Neuronal stem cell (in vitro differentiated cells): Measurements from ENCODE around the gene ATOSA.

ENCODE experiments used
- DNase-seq: peaks from one replicate; pipeline ENCODE4 v3.0.0-alpha.2; 2013; ENCODE audit warnings: low spot score
- H2AFZ ChIP-seq: one replicate; pipeline ENCODE4 v1.6.1; 2013; ENCODE audit warnings: mild to moderate bottlenecking, low read length, inconsistent platforms
- H2AK5ac ChIP-seq: 2 replicates; pipeline ENCODE4 v1.6.1; 2013; ENCODE audit warnings: low read depth, mild to moderate bottlenecking, inconsistent platforms, low read length, moderate library complexity, mixed read lengths
- H2BK120ac ChIP-seq: 2 replicates; pipeline ENCODE4 v1.6.1; 2013; ENCODE audit warnings: low read depth, mild to moderate bottlenecking, inconsistent platforms, low read length, moderate library complexity, mixed read lengths
- H2BK12ac ChIP-seq: one replicate; pipeline ENCODE4 v1.6.1; 2013; ENCODE audit warnings: low read length, inconsistent platforms
- H2BK15ac ChIP-seq: 2 replicates; pipeline ENCODE4 v1.6.1; 2013; ENCODE audit warnings: mild to moderate bottlenecking, low read length, inconsistent platforms, mixed read lengths
- H2BK5ac ChIP-seq: one replicate; pipeline ENCODE4 v1.6.1; 2013; ENCODE audit warnings: inconsistent platforms, mild to moderate bottlenecking, low read length, moderate library complexity
- H3K14ac ChIP-seq: one replicate; pipeline ENCODE4 v1.6.1; 2013; ENCODE audit warnings: low read length, inconsistent platforms
- H3K18ac ChIP-seq: 2 replicates; pipeline ENCODE4 v1.6.1; 2013; ENCODE audit warnings: low read length, inconsistent platforms
- H3K23ac ChIP-seq: 2 replicates; pipeline ENCODE4 v1.6.1; 2013; ENCODE audit warnings: low read depth, mild to moderate bottlenecking, mixed read lengths, low read length, inconsistent platforms; ENCODE audit not compliant: poor library complexity
- H3K27ac ChIP-seq: replicated peaks from 3 replicates; pipeline ENCODE4 v1.5.1; 2013; ENCODE audit warnings: low read length, inconsistent platforms
- H3K27me3 ChIP-seq, 3 experiments: 2 replicates each; pipeline ENCODE4 v1.6.1; 2013; ENCODE audit warnings: low read length in 3 of 3, mild to moderate bottlenecking in 2 of 3, inconsistent platforms in 1 of 3, low read depth in 1 of 3, mixed read lengths in 1 of 3, moderate library complexity in 1 of 3; ENCODE audit not compliant: control insufficient read depth in 3 of 3, insufficient read depth in 3 of 3
- H3K36me3 ChIP-seq, 2 donors: replicated peaks in 1 of 2; 2 replicates each; pipeline ENCODE4 v1.6.1; 2013; ENCODE audit warnings: low read length in 2 of 2; ENCODE audit not compliant: control insufficient read depth in 2 of 2, insufficient read depth in 2 of 2
- H3K4ac ChIP-seq: 2 replicates; pipeline ENCODE4 v1.6.1; 2013; ENCODE audit warnings: inconsistent platforms, mild to moderate bottlenecking, low read length, moderate library complexity
- H3K4me1 ChIP-seq, 2 donors: 1 replicate in 1 of 2; 2 replicates in 1 of 2; pipeline ENCODE4 v1.6.1; 2013; ENCODE audit warnings: low read length in 2 of 2, low read depth in 1 of 2; ENCODE audit not compliant: control insufficient read depth in 2 of 2, insufficient read depth in 1 of 2
- H3K4me2 ChIP-seq: one replicate; pipeline ENCODE4 v1.6.1; 2013; ENCODE audit warnings: mild to moderate bottlenecking, low read length, inconsistent platforms; ENCODE audit not compliant: insufficient read depth, poor library complexity, severe bottlenecking
- H3K4me3 ChIP-seq, 2 donors: 2 replicates each; pipeline ENCODE4 v1.5.1; 2013; ENCODE audit warnings: low read length in 2 of 2, mild to moderate bottlenecking in 2 of 2, inconsistent platforms in 1 of 2, moderate library complexity in 1 of 2
- H3K79me1 ChIP-seq: one replicate; pipeline ENCODE4 v1.6.1; 2013; ENCODE audit warnings: low read depth, mild to moderate bottlenecking, inconsistent platforms, low read length, moderate library complexity
- H3K9ac ChIP-seq: one replicate; pipeline ENCODE4 v1.6.1; 2013; ENCODE audit warnings: mild to moderate bottlenecking, low read depth, low read length, inconsistent platforms; ENCODE audit not compliant: poor library complexity
- H3K9me3 ChIP-seq, 2 donors: replicated peaks in 1 of 2; 2 replicates each; pipeline versions ENCODE3 to v1.6.1; 2013; ENCODE audit warnings: low read length in 2 of 2, mild to moderate bottlenecking in 2 of 2, inconsistent platforms in 1 of 2, low read depth in 1 of 2, mixed read lengths in 1 of 2, moderate library complexity in 1 of 2; ENCODE audit not compliant: control insufficient read depth in 2 of 2, insufficient read depth in 1 of 2
- H4K8ac ChIP-seq: one replicate; pipeline ENCODE4 v1.6.1; 2013; ENCODE audit warnings: low read depth, mild to moderate bottlenecking, inconsistent platforms, low read length, moderate library complexity
- H4K91ac ChIP-seq: one replicate; pipeline ENCODE4 v1.6.1; 2013; ENCODE audit warnings: low read length, low read depth, mild to moderate bottlenecking, inconsistent platforms; ENCODE audit not compliant: poor library complexity
- WGBS, 2 donors: extraction: QIAGEN DNeasy Blood & Tissue Kit; methylation state at CpG; one replicate each; pipeline ENCODE4 v1.1.7; 2013; ENCODE audit warnings: missing lambda C conversion rate in 2 of 2, mixed read lengths in 1 of 2; ENCODE audit not compliant: insufficient read length in 2 of 2, insufficient replicate concordance in 1 of 2; ENCODE audit errors: extremely low coverage in 2 of 2; 5-methylcytosine and 5-hydroxymethylcytosine counted together

Gene ATOSA

GRCh38 chr15:52689562-52689961 lies 10.4 kb upstream of the ATOSA start:
- no peaks in the 10 kb centered on the region for H3K36me3 ChIP-seq
- no peak overlapping the region for H3K14ac ChIP-seq
- no peak overlapping the region for H3K18ac ChIP-seq
- no peaks in the 10 kb centered on the region for H3K27me3 ChIP-seq
- no peak overlapping the region for H3K9ac ChIP-seq
- H2BK5ac ChIP-seq, result no peak overlapping the region
- WGBS, 2 donors, result no CpG with 5 or more reads among the region's 1 CpG
- no peak for DNase-seq
- H4K8ac ChIP-seq, result no peak overlapping the region
- no peaks in the 10 kb centered on the region for H3K9me3 ChIP-seq
- no peak overlapping the region for H2AFZ ChIP-seq
- no peak overlapping the region for H3K4me2 ChIP-seq
- H3K27ac ChIP-seq, result no peak overlapping the region
- H3K79me1 ChIP-seq, result no peaks in the 10 kb centered on the region
- H3K4ac ChIP-seq, result no peak overlapping the region
- H4K91ac ChIP-seq, result no peak overlapping the region
- no peak overlapping the region for H2BK15ac ChIP-seq
- H3K4me1 ChIP-seq, result peaks cover 0 to 6% of the 10 kb centered on the region in 2 donors
- no peak overlapping the region for H2BK12ac ChIP-seq
- H3K4me3 ChIP-seq, result no peak overlapping the region
- H2AK5ac ChIP-seq, result no peak overlapping the region
- H3K23ac ChIP-seq, result no peak overlapping the region
- H2BK120ac ChIP-seq, result no peak overlapping the region

- Histone ChIP-seq H3K4me1 (peaks cover 5 to 7% of the 10 kb centered on the region in 2 donors), H3K27me3 (peaks cover 0 to 29% (median 0%) of the 10 kb centered on the region in 3 experiments), H3K79me1 (no peaks in the 10 kb centered on the region), H3K18ac (no peak overlapping the region), H4K91ac (no peak overlapping the region), H3K27ac (no peak overlapping the region), H3K23ac (no peak overlapping the region), H3K4me3 (no peak overlapping the region), H2BK120ac (no peak overlapping the region), H3K9ac (no peak overlapping the region), H2BK5ac (no peak overlapping the region), H3K36me3 (no peaks in the 10 kb centered on the region), H3K4me2 (no peak overlapping the region), H3K4ac (no peak overlapping the region), H2AFZ (no peak overlapping the region), H3K9me3 (no peaks in the 10 kb centered on the region), H2BK12ac (no peak overlapping the region), H2BK15ac (no peak overlapping the region), H3K14ac (no peak overlapping the region), H2AK5ac (no peak overlapping the region), H4K8ac (no peak overlapping the region)
- DNase-seq, result no peak
- WGBS, 2 donors, result no CpG with 5 or more reads among the region's 1 CpG
Measured at GRCh38 chr15:52683580-52683979, 4.4 kb upstream of the ATOSA start.

- no peak overlapping the region for H2BK12ac ChIP-seq
- no peaks in the 10 kb centered on the region for H3K79me1 ChIP-seq
- H3K4me3 ChIP-seq, result no peak overlapping the region
- no peak overlapping the region for H4K91ac ChIP-seq
- no peak overlapping the region for H4K8ac ChIP-seq
- no peak overlapping the region for H2BK120ac ChIP-seq
- H3K36me3 ChIP-seq, result no peaks in the 10 kb centered on the region
- no peak overlapping the region for H3K18ac ChIP-seq
- no peak overlapping the region for H2AFZ ChIP-seq
- peaks cover 5 to 7% of the 10 kb centered on the region in 2 donors for H3K4me1 ChIP-seq
- no peak overlapping the region for H2AK5ac ChIP-seq
- H3K23ac ChIP-seq, result no peak overlapping the region
- WGBS, 2 donors, result no CpG with 5 or more reads among the region's 3 CpGs
- H2BK5ac ChIP-seq, result no peak overlapping the region
- peaks cover 0 to 29% (median 0%) of the 10 kb centered on the region in 3 experiments for H3K27me3 ChIP-seq
- DNase-seq, result no peak
- no peak overlapping the region for H3K4me2 ChIP-seq
- H3K4ac ChIP-seq, result no peak overlapping the region
- no peak overlapping the region for H3K9ac ChIP-seq
- no peak overlapping the region for H3K27ac ChIP-seq
- no peak overlapping the region for H2BK15ac ChIP-seq
- no peak overlapping the region for H3K14ac ChIP-seq
- H3K9me3 ChIP-seq, result no peaks in the 10 kb centered on the region
Measured at GRCh38 chr15:52682781-52683180, 3.6 kb upstream of the ATOSA start.

- no peak overlapping the region for H2BK15ac ChIP-seq
- H3K27me3 ChIP-seq, result peaks cover 0 to 29% (median 0%) of the 10 kb centered on the region in 3 experiments
- H2AK5ac ChIP-seq, result no peak overlapping the region
- H3K4me3 ChIP-seq, result no peak overlapping the region
- H3K4ac ChIP-seq, result no peak overlapping the region
- no peak overlapping the region for H2BK5ac ChIP-seq
- no peak overlapping the region for H4K8ac ChIP-seq
- no peak overlapping the region for H3K23ac ChIP-seq
- no peaks in the 10 kb centered on the region for H3K9me3 ChIP-seq
- H3K4me1 ChIP-seq, result peaks cover 7 to 9% of the 10 kb centered on the region in 2 donors
- no peak overlapping the region for H3K18ac ChIP-seq
- H2BK120ac ChIP-seq, result no peak overlapping the region
- no peak overlapping the region for H2BK12ac ChIP-seq
- DNase-seq, result no peak
- no peak overlapping the region for H4K91ac ChIP-seq
- no peaks in the 10 kb centered on the region for H3K79me1 ChIP-seq
- H3K14ac ChIP-seq, result no peak overlapping the region
- no peaks in the 10 kb centered on the region for H3K36me3 ChIP-seq
- no peak overlapping the region for H3K9ac ChIP-seq
- H3K27ac ChIP-seq, result no peak overlapping the region
- H2AFZ ChIP-seq, result no peak overlapping the region
- H3K4me2 ChIP-seq, result no peak overlapping the region
Measured at GRCh38 chr15:52682200-52682599, 3.0 kb upstream of the ATOSA start.
